Measurements from ENCODE around the gene SLC26A5. TPM values are rescaled to one million over a fixed set of nuclear protein-coding genes. Genes with fewer than 3 reads are reported as not detected.

Gene SLC26A5
- total RNA-seq, 2 experiments from 2014 or later = not detected

GRCh38 chr7:103346396-103346795 is 99.6 kb downstream of the SLC26A5 start:
- ATAC-seq (no peak), DNase-seq (no peak)
- H3K4me3 Mint-ChIP-seq = peak overlapping the region; percentile 94
- intact Hi-C loops (cut with micrococcal nuclease) = loop anchor here (5.0 kb wide), 1 partner anchor 44 kb away; no protein-coding TSS in a partner anchor
- no peak for TF ChIP-seq CTCF (IDR thresholded peaks at IDR 0.05)
- peaks cover 40% of the 10 kb centered on the region for H3K36me3 Mint-ChIP-seq (ENCODE audit: low read depth)
- CTCF ChIA-PET = no interaction called here
- POLR2A ChIA-PET = interaction anchor here (1.7 to 2.0 kb wide), 2 partner anchors 8 to 45 kb away, joined by 4 to 8 read pairs; no protein-coding TSS in a partner anchor
- H3K4me1 Mint-ChIP-seq (ENCODE audit: low read depth) = peaks cover 44% of the 10 kb centered on the region
- no peaks in the 10 kb centered on the region for H3K27me3 Mint-ChIP-seq
- H3K27ac Mint-ChIP-seq = peak overlapping the region; percentile 98
- H3K9me3 Mint-ChIP-seq = no peaks in the 10 kb centered on the region

GRCh38 chr7:103344453-103345149 is 101.4 kb downstream of the SLC26A5 start, which contains the start of gene DNAJC2:
DNAJC2 (minus strand) TSS chr7:103344767; CDS start chr7:103344622, 145 bp downstream.
- Mint-ChIP-seq H3K27ac (peak within 1 kb of the TSS; percentile 99), H3K36me3 (ENCODE audit: low read depth) (peaks cover 48% of the 10 kb centered on the region), H3K4me3 (peak within 1 kb of the TSS; percentile 94), H3K9me3 (no peaks in the 10 kb centered on the region), H3K27me3 (no peaks in the 10 kb centered on the region), H3K4me1 (ENCODE audit: low read depth) (peaks cover 44% of the 10 kb centered on the region)
- intact Hi-C loops (cut with micrococcal nuclease) = loop anchor here (5.0 kb wide), 1 partner anchor 42 kb away; no protein-coding TSS in a partner anchor
- ATAC-seq (peak; percentile 83), DNase-seq (peak; percentile 93)
- ChIA-PET CTCF (interaction anchor here (1.6 kb wide), 1 partner anchor 27 kb away, joined by 4 read pairs; no protein-coding TSS in a partner anchor), POLR2A (interaction anchor here (0.6 to 2.6 kb wide), 8 partner anchors 8 to 48 kb away, joined by 3 to 15 read pairs (median 4); partner anchors contain the start of gene PMPCB)
- no peak for TF ChIP-seq CTCF (IDR thresholded peaks at IDR 0.05)

DNA sequence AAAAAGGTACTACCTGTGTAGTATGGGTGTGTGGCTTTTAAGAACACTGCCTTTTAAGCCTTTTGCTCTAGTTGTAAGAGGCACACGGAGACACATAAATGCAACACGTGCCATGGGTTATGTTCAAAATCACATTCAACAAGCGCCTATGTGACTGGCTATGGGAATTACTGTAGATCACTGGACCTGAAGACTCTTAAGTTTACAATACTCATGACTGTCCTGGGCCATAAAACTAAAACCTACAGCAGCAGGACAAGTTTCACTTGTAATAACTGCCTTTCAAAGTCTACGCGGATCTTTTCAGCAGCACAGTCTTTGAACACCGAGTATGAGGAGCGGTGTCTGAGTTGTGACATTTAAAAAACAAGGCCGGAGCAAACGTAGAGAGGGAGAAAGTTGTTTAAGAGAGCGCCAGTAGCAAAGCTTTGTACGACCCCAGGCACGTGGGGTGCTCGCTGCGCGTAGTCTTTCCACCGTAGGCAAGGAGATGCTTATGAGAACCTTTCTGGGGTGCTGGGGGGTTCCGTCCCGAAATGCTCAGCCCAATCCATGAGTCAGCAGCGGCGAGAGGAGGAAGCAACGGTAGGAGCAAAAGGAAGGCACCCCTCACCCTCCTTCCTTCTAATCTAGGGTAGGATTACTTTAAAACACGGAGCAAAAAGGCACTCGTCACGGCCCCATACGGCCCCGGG is 102.1 kb downstream of the SLC26A5 start:
- Mint-ChIP-seq H3K36me3 (ENCODE audit: low read depth) (peaks cover 48% of the 10 kb centered on the region), H3K27me3 (no peaks in the 10 kb centered on the region), H3K27ac (peak overlapping the region; percentile 99), H3K4me3 (peak overlapping the region; percentile 94), H3K4me1 (ENCODE audit: low read depth) (peaks cover 46% of the 10 kb centered on the region), H3K9me3 (no peaks in the 10 kb centered on the region)
- POLR2A ChIA-PET = interaction anchor here (0.6 to 2.6 kb wide), 11 partner anchors 9 to 47 kb away, joined by 3 to 15 read pairs (median 3); partner anchors contain the start of gene PMPCB
- ATAC-seq = peak; percentile 19
- CTCF ChIA-PET = interaction anchor here (1.0 to 1.6 kb wide), 5 partner anchors 11 to 46 kb away, joined by 4 to 6 read pairs (median 4); partner anchors contain the start of gene PMPCB
- DNase-seq = peak; percentile 59
- TF ChIP-seq CTCF (IDR thresholded peaks at IDR 0.05) = no peak
- intact Hi-C loops (cut with micrococcal nuclease) = no loop called here

- H3K27me3 Mint-ChIP-seq = no peaks in the 10 kb centered on the region
- intact Hi-C loops (cut with micrococcal nuclease) = no loop called here
- peaks cover 45% of the 10 kb centered on the region for H3K36me3 Mint-ChIP-seq (ENCODE audit: low read depth)
- ATAC-seq (no peak), DNase-seq (no peak)
- TF ChIP-seq CTCF (IDR thresholded peaks at IDR 0.05) = no peak
- peaks cover 44% of the 10 kb centered on the region for H3K4me1 Mint-ChIP-seq (ENCODE audit: low read depth)
- CTCF ChIA-PET = interaction anchor here (1.0 to 1.6 kb wide), 6 partner anchors 8 to 46 kb away, joined by 3 to 6 read pairs (median 4); partner anchors contain the start of gene PMPCB
- no peaks in the 10 kb centered on the region for H3K9me3 Mint-ChIP-seq
- POLR2A ChIA-PET = interaction anchor here (0.6 to 2.6 kb wide), 9 partner anchors 9 to 46 kb away, joined by 3 to 15 read pairs (median 3); partner anchors contain the start of gene PMPCB
- peak overlapping the region; percentile 94 for H3K4me3 Mint-ChIP-seq
- H3K27ac Mint-ChIP-seq = peak overlapping the region; percentile 99
These were observed 102.7 kb downstream of the SLC26A5 start for GRCh38 chr7:103343332-103343731.

Data from activated CD8-positive, alpha-beta T cell treated with anti-CD3 and anti-CD28 coated beads for 36 hours (primary cell).